Suppressor macrophage treated with lipopolysaccharide for 1 hour (primary cell): ENCODE measurements around the gene NXPH3.
"Not testable (repeated sequence)": the region's sequence is repeated elsewhere in the genome, so short reads cannot be mapped to it uniquely, and the experiment has no call there.

Experiments
- DNase-seq, 3 donors: peaks; one replicate each; pipeline ENCODE4 v3.0.0-alpha.2; 2020 to 2022

The NXPH3 gene

GRCh38 chr17:49575679-49576087, at the start of gene NXPH3:
Gene NXPH3, plus strand, starts transcription at chr17:49575871. Its CDS starts 349 bp downstream, at chr17:49576220.
- peak; percentile 68 to 93 (median 81) for DNase-seq

- DNase-seq, result no peak
Measured at GRCh38 chr17:49527927-49528651, 47.6 kb upstream of the NXPH3 start.

GRCh38 chr17:49528966-49529365, 46.7 kb upstream of the NXPH3 start:
- DNase-seq, result no peak

GRCh38 chr17:49530118-49530517, 45.6 kb upstream of the NXPH3 start:
- no peak for DNase-seq

GRCh38 chr17:49543860-49544259, 31.8 kb upstream of the NXPH3 start:
- DNase-seq, result no peak

GRCh38 chr17:49545007-49545660, 30.5 kb upstream of the NXPH3 start:
- no peak for DNase-seq

- DNase-seq, result no peak
Measured at GRCh38 chr17:49545806-49546545, 29.7 kb upstream of the NXPH3 start.

GRCh38 chr17:49546546-49547535, 28.8 kb upstream of the NXPH3 start:
- no peak for DNase-seq

- no peak for DNase-seq
Measured at GRCh38 chr17:49547566-49547965, 28.1 kb upstream of the NXPH3 start.

- DNase-seq, result no peak
Measured at GRCh38 chr17:49548051-49548505, 27.6 kb upstream of the NXPH3 start.

- DNase-seq, result peak; percentile 69 to 79 (median 74)
Measured at GRCh38 chr17:49548506-49549310, 27.0 kb upstream of the NXPH3 start.

- DNase-seq, result no peak
Measured at GRCh38 chr17:49549311-49549605, 26.4 kb upstream of the NXPH3 start.

GRCh38 chr17:49549691-49550678, 25.7 kb upstream of the NXPH3 start:
- DNase-seq, result no peak

- DNase-seq, result not testable (repeated sequence)
Measured at GRCh38 chr17:49550764-49551163, 24.9 kb upstream of the NXPH3 start.

GRCh38 chr17:49551221-49552069, 24.2 kb upstream of the NXPH3 start:
- no peak for DNase-seq

- DNase-seq, result no peak
Measured at GRCh38 chr17:49552070-49552751, 23.5 kb upstream of the NXPH3 start.

- no peak for DNase-seq
Measured at GRCh38 chr17:49553676-49554335, 21.9 kb upstream of the NXPH3 start.
